GM12872 (cell line): ENCODE measurements around the gene PBX1.

Source experiments
- CTCF ChIP-seq: IDR thresholded peaks from 3 replicates; pipeline ENCODE4 v1.5.1; 2011; ENCODE audit warnings: low read depth, mild to moderate bottlenecking, low read length, moderate library complexity; ENCODE audit not compliant: insufficient read depth

PBX1 gene

DNA sequence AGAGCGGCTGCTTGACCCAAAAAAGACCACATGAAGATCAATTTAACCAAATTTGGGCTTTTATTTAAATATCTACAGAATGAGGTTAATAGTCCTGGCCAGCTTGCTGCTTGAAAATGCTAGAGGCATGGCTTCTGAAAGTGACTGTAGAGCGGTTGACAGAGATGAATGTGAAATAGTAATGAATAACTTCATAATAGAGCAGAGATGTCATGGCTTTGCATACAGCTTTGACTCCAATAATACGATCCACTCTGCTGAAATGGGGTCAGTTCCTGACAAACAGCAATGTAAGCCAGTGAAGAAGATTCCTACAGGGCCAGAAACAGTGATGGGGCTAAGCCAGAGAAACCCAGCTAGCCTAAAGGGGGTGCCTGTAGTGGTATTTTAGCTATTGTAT, 183.8 kb downstream of the PBX1 start:
- TF ChIP-seq CTCF, result no peak

DNA sequence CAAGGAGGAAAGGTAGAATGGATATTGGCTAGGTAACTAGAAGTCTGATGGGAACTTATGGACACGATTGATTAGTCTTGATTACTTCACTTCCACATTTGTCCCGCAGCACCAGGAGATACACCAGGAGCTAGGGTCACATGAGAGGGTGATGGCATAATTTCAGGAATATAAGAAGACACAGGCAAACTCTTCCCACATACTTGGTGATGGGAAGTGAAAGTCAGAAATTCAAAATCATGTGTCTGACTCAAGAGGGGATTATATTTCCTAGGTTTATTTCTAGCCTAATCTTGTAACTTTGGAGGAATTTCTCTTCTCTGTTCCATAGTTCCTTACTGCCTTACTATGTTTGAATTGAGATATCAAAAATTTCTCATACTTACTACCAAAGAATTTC, 185.0 kb downstream of the PBX1 start:
- no peak for TF ChIP-seq CTCF

DNA sequence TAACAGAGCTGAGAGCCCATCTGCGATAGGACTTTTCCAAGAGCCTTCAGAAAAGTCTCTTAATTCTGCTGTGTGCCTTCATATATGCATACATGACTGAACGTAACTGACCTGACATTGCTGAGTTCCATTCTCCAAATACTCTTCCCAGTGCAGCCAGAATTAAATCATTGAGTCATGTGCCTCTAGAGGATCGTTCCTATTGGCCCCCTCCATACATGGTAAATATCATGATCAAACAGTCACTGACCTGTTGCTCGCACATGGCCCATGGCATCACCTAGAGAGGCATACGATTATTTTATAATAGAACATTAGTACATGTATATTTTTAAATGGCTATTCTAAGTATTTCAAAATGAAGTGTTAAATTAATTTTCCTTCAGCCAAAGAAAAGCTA, 186.8 kb downstream of the PBX1 start:
- TF ChIP-seq CTCF, result no peak

GRCh38 chr1:164746632-164747031, 187.6 kb downstream of the PBX1 start:
- no peak for TF ChIP-seq CTCF

- TF ChIP-seq CTCF, result no peak
Observed at GRCh38 chr1:164748253-164748899, 189.4 kb downstream of the PBX1 start.

- no peak for TF ChIP-seq CTCF
Observed at GRCh38 chr1:164753521-164754077, 194.6 kb downstream of the PBX1 start.

GRCh38 chr1:164754088-164754600, 195.2 kb downstream of the PBX1 start:
- no peak for TF ChIP-seq CTCF
